ENCODE results near the gene FAM13B.

- TF ChIP-seq CTCF (IDR thresholded peaks at IDR 0.05), result no peak
- no peak for TF ChIP-seq POLR2A (IDR thresholded peaks at IDR 0.05)
Observed at GRCh38 chr5:137954131-137954879, 78.6 kb downstream of the FAM13B start.
